Upper lobe of left lung (tissue), 4 donors: ENCODE measurements around the gene KRTDAP.

Experiments used
- CTCF ChIP-seq, 6 experiments: fragments of 450-650 bp in 4 of 6; fragments of 200-600 bp in 2 of 6; sonication (generic) in 2 of 6; IDR thresholded peaks; one replicate each; pipeline ENCODE4 v1.5.1; 2016 to 2019; ENCODE audit warnings: antibody characterized with exemption in 6 of 6
- EP300 ChIP-seq, 4 donors: sonication (generic); formaldehyde crosslinking; IDR thresholded peaks; one replicate each; pipeline ENCODE4 v1.5.1; 2017; ENCODE audit warnings: antibody characterized with exemption in 4 of 4, control low read depth in 2 of 4

GRCh38 chr19:35474104-35474503 lies 16.2 kb downstream of the KRTDAP start:
- TF ChIP-seq CTCF (IDR thresholded peaks at IDR 0.05) = no peak
- TF ChIP-seq EP300 (IDR thresholded peaks at IDR 0.05) = no peak
